ENCODE measurements around the gene SYNPO2. TPM values are rescaled to one million over a fixed set of nuclear protein-coding genes. Genes with fewer than 3 reads are reported as not detected.

The SYNPO2 gene
- total and polyA plus RNA-seq, 2 of the 8 experiments (the other 6 are each of a cell fraction or from before 2014, with no cell fraction given), result 0.50 to 4.2 TPM

GRCh38 chr4:119039160-119039559 lies 150.5 kb downstream of the SYNPO2 start (continued):
- no peak for TF ChIP-seq CHD7 (IDR thresholded peaks at IDR 0.05; ENCODE audit: insufficient replicate concordance, low read length)
- TF ChIP-seq SP1 (IDR thresholded peaks at IDR 0.05; ENCODE audit: low read depth, low read length), result no peak
- no peak for TF ChIP-seq POLR2A (IDR thresholded peaks at IDR 0.05; ENCODE audit: control extremely low read depth in 1 of 2, low read depth in 2 of 2, low read length in 2 of 2)
- TF ChIP-seq ZNF274 (IDR thresholded peaks at IDR 0.05; ENCODE audit: borderline replicate concordance, extremely low read depth, low read length), result no peak
- TF ChIP-seq SIRT6 (IDR thresholded peaks at IDR 0.05; ENCODE audit: low read length), result no peak
- TF ChIP-seq FOSL1 (IDR thresholded peaks at IDR 0.05; ENCODE audit: insufficient read depth, low read depth, low read length), result no peak

Data from H1 (cell line).